Dendritic cell treated with granulocyte-macrophage colony-stimulating factor and Interleukin-4, amounts not matched to agents 40 ng/mL and 50 ng/mL, for 4 days (primary cell): ENCODE data around the gene ZMYM4.

ENCODE experiments used
- H3K27ac Mint-ChIP-seq: one replicate; pipeline ENCODE4 v1.8.0; 2022; ENCODE audit warnings: mild to moderate bottlenecking, mixed read lengths
- H3K27me3 Mint-ChIP-seq: one replicate; pipeline ENCODE4 v1.8.0; 2022; ENCODE audit warnings: mild to moderate bottlenecking, mixed read lengths
- H3K36me3 Mint-ChIP-seq: one replicate; pipeline ENCODE4 v1.8.0; 2022; ENCODE audit warnings: low read depth, mixed read lengths
- H3K4me1 Mint-ChIP-seq: one replicate; pipeline ENCODE4 v1.8.0; 2022; ENCODE audit warnings: low read depth, mixed read lengths
- H3K4me3 Mint-ChIP-seq: one replicate; pipeline ENCODE4 v1.8.0; 2022; ENCODE audit warnings: mild to moderate bottlenecking, moderate library complexity, mixed read lengths
- H3K9me3 Mint-ChIP-seq: one replicate; pipeline ENCODE4 v1.8.0; 2022; ENCODE audit warnings: mixed read lengths
- intact Hi-C: fragments of 100-400 bp; cut with micrococcal nuclease; formaldehyde crosslinking; loops from one replicate; pipeline ENCODE4 v1.15.0; 2022

Gene ZMYM4

DNA sequence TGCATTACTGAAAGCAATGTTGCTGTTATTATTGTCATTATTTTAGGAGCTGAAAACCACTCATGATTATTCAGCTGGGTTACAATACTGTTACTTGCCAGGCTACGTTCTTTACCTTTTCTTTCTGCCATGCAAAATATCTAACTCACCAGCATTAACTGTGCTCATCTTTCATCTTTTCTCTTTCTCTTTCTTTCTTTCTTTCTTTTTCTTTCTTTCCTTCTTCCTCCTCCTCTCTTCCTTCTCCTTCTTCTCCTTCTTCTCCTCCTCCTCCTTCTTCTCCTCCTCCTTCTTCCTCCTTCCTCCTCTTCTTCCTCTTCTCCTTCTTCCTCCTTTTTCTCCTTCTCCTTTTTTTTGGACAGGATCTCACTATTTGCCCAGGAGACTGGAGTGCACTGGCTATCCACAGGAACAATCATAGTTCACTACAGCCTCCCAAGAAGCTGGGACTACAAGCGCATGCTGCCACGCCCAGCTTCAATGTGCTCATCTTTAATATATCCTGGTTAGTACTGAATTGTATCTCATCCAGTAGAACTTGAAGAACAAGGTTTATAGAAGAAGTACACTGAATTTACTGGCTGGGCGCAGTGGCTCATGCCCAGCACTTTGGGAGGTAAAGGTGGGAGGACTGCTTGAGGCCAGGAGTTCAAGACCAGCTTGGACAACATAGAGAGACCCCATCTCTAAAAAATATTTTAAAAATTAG is 6.9 kb upstream of the ZMYM4 start:
- H3K4me3 Mint-ChIP-seq: no peak overlapping the region
- H3K27ac Mint-ChIP-seq: no peak overlapping the region
- H3K27me3 Mint-ChIP-seq: no peaks in the 10 kb centered on the region
- H3K36me3 Mint-ChIP-seq: no peaks in the 10 kb centered on the region
- peaks cover 20% of the 10 kb centered on the region for H3K4me1 Mint-ChIP-seq
- no peaks in the 10 kb centered on the region for H3K9me3 Mint-ChIP-seq
- intact Hi-C loops: no loop called here

DNA sequence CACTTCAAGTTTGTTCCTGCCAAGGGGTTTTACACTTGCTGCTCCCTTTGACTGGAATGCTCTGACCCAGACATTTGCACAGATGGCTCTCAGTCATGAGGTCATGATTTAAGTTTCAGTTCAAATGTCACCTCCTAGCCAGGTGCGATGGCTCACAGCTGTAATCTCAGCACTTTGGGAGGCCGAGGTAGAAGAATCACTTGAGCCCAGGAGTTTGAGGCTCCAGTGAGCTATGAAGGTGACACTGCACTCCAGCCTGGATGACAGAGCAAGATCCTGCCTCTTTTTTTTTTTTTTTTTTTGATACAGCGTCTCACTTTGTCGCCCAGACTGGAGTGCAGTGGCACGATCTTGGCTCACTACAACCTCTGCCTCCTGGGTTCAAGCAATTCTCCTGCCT is 4.5 kb upstream of the ZMYM4 start:
- H3K36me3 Mint-ChIP-seq: peaks cover 5% of the 10 kb centered on the region
- peaks cover 27% of the 10 kb centered on the region for H3K4me1 Mint-ChIP-seq
- intact Hi-C loops: no loop called here
- no peaks in the 10 kb centered on the region for H3K9me3 Mint-ChIP-seq
- H3K4me3 Mint-ChIP-seq: no peak overlapping the region
- no peaks in the 10 kb centered on the region for H3K27me3 Mint-ChIP-seq
- peak overlapping the region; percentile 82 for H3K27ac Mint-ChIP-seq

DNA sequence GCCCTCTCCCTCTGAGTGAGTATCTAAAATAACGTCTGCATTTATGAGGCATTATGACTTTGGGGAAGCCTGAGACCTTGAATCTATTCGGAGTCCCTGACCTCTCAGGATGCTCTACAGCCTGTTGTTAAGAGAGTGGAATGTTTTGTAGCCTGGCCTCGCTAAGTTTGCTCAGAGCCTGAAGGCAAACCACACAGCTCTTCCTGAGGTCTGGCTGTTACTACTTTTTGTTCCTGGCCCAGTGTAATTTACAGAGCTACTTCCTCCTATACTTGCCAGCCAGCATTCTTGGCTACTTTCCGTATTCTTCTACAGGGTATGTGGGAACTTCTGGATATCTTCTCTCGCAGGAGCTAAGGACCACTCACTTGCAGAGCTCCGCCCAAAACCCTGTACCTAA is 3.6 kb upstream of the ZMYM4 start:
- Mint-ChIP-seq H3K36me3 (peaks cover 7% of the 10 kb centered on the region), H3K9me3 (no peaks in the 10 kb centered on the region), H3K4me1 (peaks cover 27% of the 10 kb centered on the region), H3K27me3 (no peaks in the 10 kb centered on the region), H3K27ac (peak overlapping the region; percentile 82), H3K4me3 (no peak overlapping the region)
- intact Hi-C loops: no loop called here

DNA sequence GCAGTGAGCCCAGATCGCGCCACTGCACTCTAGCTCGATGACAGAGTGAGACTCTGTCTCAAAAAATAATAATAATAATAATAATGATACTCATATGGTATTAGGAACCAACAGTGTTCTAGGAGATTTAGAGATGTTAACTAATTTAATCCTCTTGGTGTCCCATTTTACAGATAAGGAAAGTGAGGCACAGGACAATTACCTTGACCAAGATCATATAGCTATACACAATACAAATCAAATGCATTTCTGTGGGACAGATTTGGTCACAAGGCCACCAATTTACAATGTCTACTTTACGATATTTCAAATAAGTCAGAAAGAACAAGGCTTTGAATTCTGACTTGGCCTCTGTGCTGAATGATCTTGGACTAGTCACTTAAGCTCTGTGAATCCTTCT is 2.2 kb upstream of the ZMYM4 start:
- Mint-ChIP-seq H3K27me3 (no peaks in the 10 kb centered on the region), H3K9me3 (no peaks in the 10 kb centered on the region), H3K4me3 (no peak overlapping the region), H3K27ac (no peak overlapping the region), H3K4me1 (peaks cover 34% of the 10 kb centered on the region), H3K36me3 (peaks cover 7% of the 10 kb centered on the region)
- intact Hi-C loops: no loop called here

DNA sequence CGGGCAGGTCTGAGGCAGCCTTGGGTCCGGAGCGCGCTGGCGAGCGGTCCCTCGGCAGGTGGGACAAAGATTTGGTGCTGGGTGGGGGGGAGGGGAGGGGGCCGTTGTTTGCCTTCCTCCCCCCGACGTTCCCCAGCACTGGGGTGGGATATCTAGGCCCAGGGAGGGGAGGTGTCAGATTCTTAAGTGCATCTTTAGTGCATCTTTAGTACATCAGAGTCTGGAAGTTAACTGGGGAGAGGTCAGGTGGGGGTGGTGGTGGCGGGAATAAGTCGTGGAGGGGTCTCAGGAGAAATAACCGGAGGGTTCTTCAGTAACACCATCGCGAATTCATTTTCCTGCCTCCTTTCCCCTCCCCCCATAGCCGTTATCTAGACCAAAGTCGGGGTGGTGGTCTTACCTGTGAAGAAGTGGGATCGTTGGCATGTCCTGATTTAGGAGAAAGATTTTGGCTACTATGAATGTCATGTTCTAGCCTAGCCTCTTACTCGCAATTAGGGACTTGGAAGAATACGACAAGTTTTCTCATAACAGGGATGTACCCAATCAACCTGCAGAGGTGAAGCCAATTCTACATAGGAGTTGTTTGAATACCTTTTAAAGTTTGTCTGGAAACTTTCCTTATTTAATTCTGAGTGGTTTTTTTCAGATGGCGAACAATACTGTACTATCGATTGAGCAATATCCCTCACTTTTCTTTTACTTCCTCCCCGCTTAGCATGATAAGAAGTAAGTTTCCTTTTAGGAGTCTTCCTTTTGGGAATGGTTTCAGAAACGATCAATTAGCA is 886 bp downstream of the ZMYM4 start:
- peak overlapping the region; percentile 65 for H3K27ac Mint-ChIP-seq
- peaks cover 36% of the 10 kb centered on the region for H3K4me1 Mint-ChIP-seq
- intact Hi-C loops: loop anchor here (2.0 kb wide), 1 partner anchor 77 kb away; the partner anchor contains the start of gene SFPQ
- peak overlapping the region; percentile 80 for H3K4me3 Mint-ChIP-seq
- no peaks in the 10 kb centered on the region for H3K27me3 Mint-ChIP-seq
- H3K36me3 Mint-ChIP-seq: peaks cover 15% of the 10 kb centered on the region
- H3K9me3 Mint-ChIP-seq: no peaks in the 10 kb centered on the region

DNA sequence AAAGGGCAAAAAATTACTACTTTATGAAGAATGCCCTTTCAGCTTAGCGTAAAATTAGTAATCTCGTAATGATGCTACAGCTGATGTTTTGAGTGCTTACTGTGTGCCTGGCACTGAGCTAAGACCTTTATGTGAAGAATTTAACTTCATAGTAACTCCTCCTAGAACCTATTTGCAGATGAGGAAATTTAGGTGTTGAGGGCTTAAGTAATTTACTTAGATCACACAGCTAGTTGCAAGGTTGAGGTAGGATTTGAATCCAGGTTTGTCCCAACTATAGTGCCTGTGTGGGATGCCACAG is 1.4 kb downstream of the ZMYM4 start:
- Mint-ChIP-seq H3K36me3 (peaks cover 15% of the 10 kb centered on the region), H3K4me3 (peak overlapping the region; percentile 80), H3K27ac (peak overlapping the region; percentile 65), H3K9me3 (no peaks in the 10 kb centered on the region), H3K4me1 (peaks cover 31% of the 10 kb centered on the region), H3K27me3 (no peaks in the 10 kb centered on the region)
- intact Hi-C loops: loop anchor here (2.0 kb wide), 1 partner anchor 77 kb away; the partner anchor contains the start of gene SFPQ

DNA sequence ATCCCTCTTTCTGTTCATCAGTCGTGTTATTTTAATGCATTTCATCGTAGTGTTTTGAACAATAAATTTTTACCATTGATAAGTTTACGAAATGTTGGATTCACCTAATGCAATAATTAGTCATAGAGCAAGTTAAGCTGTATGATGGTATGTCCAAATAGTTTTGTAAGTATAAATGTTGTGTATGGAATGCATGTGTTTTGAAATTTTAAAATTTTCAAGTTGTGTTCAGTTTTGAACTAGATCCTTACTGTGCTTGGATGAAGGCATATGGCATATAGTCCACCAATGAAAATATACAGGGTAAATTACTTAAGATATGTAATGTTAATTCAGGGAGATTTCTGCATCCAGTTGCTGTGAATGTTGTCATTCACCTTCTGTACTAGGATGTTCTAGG is 2.3 kb downstream of the ZMYM4 start:
- Mint-ChIP-seq H3K4me1 (peaks cover 23% of the 10 kb centered on the region), H3K36me3 (peaks cover 15% of the 10 kb centered on the region), H3K27me3 (no peaks in the 10 kb centered on the region), H3K9me3 (no peaks in the 10 kb centered on the region), H3K4me3 (no peak overlapping the region), H3K27ac (no peak overlapping the region)
- intact Hi-C loops: no loop called here

DNA sequence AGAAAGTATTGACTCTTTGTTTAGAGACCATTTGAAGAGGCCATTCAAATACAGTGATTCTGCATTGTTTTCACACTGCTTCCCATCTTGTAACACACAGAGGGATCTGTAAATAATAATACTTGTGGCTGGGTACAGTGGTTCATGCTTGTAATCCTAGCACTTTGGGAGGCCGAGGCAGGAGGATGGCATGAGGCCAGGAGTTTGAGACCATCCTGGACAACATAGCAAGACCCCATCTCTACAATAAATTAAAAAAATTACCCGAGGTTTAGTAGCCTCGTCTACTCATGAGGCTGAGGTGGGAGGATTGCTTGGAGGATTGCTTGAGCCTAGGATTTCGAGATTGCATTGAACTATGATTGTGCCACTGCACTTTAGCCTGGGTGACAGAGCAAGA is 5.7 kb downstream of the ZMYM4 start:
- H3K27me3 Mint-ChIP-seq: no peaks in the 10 kb centered on the region
- no peak overlapping the region for H3K4me3 Mint-ChIP-seq

DNA sequence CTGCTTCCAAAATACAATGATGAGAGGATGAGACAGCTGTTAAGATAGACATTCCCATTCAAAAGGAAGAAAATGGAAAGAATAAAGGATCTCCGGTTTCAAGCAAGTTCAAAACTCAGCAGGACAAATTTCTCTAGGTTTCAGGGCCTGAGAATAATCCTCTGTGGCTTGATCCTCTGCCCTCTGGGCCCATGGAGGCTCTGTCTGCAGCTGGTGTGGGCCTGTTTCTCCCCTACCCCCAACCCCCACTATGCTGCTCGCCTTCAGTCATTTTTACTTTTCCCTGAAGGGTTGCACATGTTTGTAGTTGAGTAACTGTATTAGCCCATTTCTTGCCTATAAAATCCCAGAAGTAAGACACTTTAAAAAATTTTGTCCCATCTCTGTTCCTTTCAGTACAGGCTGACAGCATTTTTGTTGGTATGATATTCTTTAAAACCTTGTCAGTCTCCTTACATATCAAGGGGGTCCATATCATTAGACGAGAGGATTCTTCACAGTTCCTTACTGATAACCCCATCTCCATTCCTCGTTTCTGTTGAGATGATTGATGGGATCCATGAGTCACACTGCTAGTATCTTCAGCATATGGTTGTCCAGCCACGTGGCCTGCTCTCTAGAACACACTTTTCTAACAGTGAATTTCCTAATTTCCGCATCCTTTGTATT is 10.5 kb downstream of the ZMYM4 start:
- Mint-ChIP-seq H3K9me3 (peaks cover 17% of the 10 kb centered on the region), H3K27me3 (no peaks in the 10 kb centered on the region), H3K4me3 (no peak overlapping the region), H3K27ac (peak overlapping the region; percentile 2), H3K36me3 (peaks cover 55% of the 10 kb centered on the region), H3K4me1 (peaks cover 35% of the 10 kb centered on the region)
- intact Hi-C loops: no loop called here

More for the DNA sequence above, 5.7 kb downstream of the ZMYM4 start:
- peaks cover under 1% of the 10 kb centered on the region for H3K9me3 Mint-ChIP-seq
- intact Hi-C loops: no loop called here
- H3K4me1 Mint-ChIP-seq: peaks cover 40% of the 10 kb centered on the region
- peaks cover 32% of the 10 kb centered on the region for H3K36me3 Mint-ChIP-seq
- H3K27ac Mint-ChIP-seq: no peak overlapping the region

DNA sequence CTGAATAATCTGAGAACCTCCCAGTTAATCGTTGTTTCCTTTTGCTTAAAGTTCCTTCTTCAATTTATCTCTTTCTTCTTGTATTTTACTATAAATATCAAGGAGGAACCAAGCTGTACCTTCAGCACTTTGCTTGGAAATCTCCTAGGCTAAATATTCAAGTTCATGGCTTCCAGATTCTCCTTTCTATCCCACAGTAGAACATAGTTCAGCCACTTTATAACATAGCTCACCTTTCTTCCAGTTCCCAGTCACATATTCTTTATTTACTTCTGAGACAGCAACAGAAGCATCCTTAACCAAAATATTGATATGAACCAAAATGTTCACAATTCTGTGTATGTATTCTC is 11.0 kb downstream of the ZMYM4 start:
- H3K4me3 Mint-ChIP-seq: no peak overlapping the region
- peak overlapping the region; percentile 2 for H3K27ac Mint-ChIP-seq
- intact Hi-C loops: no loop called here
- H3K9me3 Mint-ChIP-seq: peaks cover 22% of the 10 kb centered on the region
- peaks cover 35% of the 10 kb centered on the region for H3K4me1 Mint-ChIP-seq
- peaks cover 60% of the 10 kb centered on the region for H3K36me3 Mint-ChIP-seq
- H3K27me3 Mint-ChIP-seq: no peaks in the 10 kb centered on the region

DNA sequence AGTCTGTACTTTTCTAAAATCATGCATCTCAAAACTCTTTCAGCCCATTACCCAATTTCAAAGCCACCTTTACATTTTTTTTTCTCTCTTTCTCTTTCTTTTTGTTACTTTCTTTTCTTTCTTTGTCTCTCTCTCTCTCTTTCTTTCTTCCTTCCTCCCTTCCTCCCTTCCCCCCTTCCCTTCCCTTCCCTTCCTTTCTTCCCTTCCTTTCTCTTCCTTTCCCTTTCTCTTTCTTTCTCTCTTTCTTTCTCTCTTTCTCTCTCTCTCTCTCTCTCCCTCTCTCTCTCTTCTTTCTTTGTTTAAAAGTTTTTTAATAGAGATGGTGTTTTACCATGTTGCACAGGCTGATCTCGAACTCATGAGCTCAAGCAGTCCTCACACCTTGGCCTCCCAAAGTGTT is 11.5 kb downstream of the ZMYM4 start:
- peaks cover 65% of the 10 kb centered on the region for H3K36me3 Mint-ChIP-seq
- intact Hi-C loops: no loop called here
- no peaks in the 10 kb centered on the region for H3K27me3 Mint-ChIP-seq
- peak overlapping the region; percentile 2 for H3K27ac Mint-ChIP-seq
- H3K4me3 Mint-ChIP-seq: no peak overlapping the region
- H3K4me1 Mint-ChIP-seq: peaks cover 39% of the 10 kb centered on the region
- peaks cover 26% of the 10 kb centered on the region for H3K9me3 Mint-ChIP-seq

DNA sequence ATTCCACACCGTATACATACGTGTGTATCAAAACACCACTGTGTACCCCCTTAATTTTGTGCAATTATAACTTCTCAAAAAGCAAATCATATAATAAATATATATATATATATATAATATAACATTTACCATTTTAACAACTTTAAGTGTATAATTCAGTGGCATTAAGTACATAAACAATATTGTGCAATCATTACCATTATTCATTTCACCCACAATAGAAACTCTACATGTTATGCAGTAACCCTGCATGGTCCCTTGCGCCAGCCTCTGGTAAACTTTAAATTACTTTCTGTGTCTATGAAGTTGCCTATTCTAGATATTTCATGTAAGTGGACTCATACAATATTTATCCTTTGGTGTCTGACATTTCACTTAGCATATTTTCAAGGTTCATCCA is 13.1 kb downstream of the ZMYM4 start:
- Mint-ChIP-seq H3K27ac (no peak overlapping the region), H3K9me3 (peaks cover 29% of the 10 kb centered on the region), H3K36me3 (peaks cover 61% of the 10 kb centered on the region), H3K4me3 (no peak overlapping the region), H3K27me3 (no peaks in the 10 kb centered on the region), H3K4me1 (peaks cover 40% of the 10 kb centered on the region)
- intact Hi-C loops: no loop called here

DNA sequence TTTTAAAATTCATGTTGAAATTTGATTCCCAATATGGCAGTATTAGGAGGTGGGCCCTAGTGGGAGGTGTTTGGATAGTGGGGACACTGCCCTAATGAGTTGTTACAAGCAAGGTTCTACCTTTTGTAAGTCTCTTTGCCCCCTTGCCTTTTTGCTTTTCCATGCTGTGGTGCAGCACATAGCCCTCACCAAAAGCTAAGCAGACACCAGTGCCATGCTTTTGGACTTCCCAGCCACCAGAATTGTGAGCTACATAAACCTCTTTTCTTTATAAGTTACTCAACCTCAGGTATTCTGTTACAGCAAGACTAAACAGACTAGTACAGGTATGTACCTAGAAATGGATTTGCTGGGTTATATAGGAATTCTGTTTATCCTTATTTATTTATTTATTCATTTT is 13.7 kb downstream of the ZMYM4 start:
- Mint-ChIP-seq H3K36me3 (peaks cover 59% of the 10 kb centered on the region), H3K27ac (no peak overlapping the region), H3K9me3 (peaks cover 29% of the 10 kb centered on the region), H3K4me1 (peaks cover 42% of the 10 kb centered on the region), H3K4me3 (no peak overlapping the region), H3K27me3 (no peaks in the 10 kb centered on the region)
- intact Hi-C loops: no loop called here

DNA sequence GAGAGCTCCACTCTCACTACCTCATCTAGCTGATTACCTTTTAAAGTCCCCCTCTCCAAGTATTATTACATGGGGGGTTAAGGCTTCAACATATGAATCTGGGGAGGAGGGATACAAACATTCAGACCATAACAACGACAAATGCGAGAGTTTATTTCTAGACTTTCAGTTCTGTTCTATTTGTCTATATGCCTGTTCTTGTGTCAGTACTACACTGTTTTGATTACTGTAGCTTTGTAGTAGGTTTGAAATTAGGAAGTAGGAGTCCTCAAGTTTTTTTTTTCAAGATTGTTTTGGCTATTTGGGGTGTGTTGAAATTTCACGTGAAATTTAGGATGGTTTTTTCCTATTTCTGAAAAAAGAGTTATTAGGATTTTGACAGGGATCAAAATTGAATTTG is 16.3 kb downstream of the ZMYM4 start:
- H3K27ac Mint-ChIP-seq: no peak overlapping the region
- H3K36me3 Mint-ChIP-seq: peaks cover 39% of the 10 kb centered on the region
- intact Hi-C loops: no loop called here
- no peak overlapping the region for H3K4me3 Mint-ChIP-seq
- H3K4me1 Mint-ChIP-seq: peaks cover 41% of the 10 kb centered on the region
- H3K27me3 Mint-ChIP-seq: no peaks in the 10 kb centered on the region
- H3K9me3 Mint-ChIP-seq: peaks cover 21% of the 10 kb centered on the region
